Ectodermal cell (in vitro differentiated cells): ENCODE results near the gene LAMTOR4.
"Not testable (repeated sequence)": the region's sequence is repeated elsewhere in the genome, so short reads cannot be mapped to it uniquely, and the experiment has no call there.

Experiments
- H3K27ac ChIP-seq: 2 replicates; pipeline ENCODE4 v1.7.0; 2013; ENCODE audit warnings: mild to moderate bottlenecking, low read depth, low read length; ENCODE audit not compliant: insufficient read depth, poor library complexity, severe bottlenecking
- H3K27me3 ChIP-seq: 2 replicates; pipeline ENCODE4 v1.7.0; 2013; ENCODE audit warnings: mild to moderate bottlenecking, low read length; ENCODE audit not compliant: insufficient read depth, control insufficient read depth, poor library complexity, severe bottlenecking
- H3K36me3 ChIP-seq: one replicate; pipeline ENCODE4 v1.7.0; 2013; ENCODE audit warnings: low read length; ENCODE audit not compliant: control insufficient read depth, insufficient read depth
- H3K4me1 ChIP-seq: one replicate; pipeline ENCODE4 v1.7.0; 2013; ENCODE audit warnings: low read length; ENCODE audit not compliant: control insufficient read depth, insufficient read depth
- H3K4me3 ChIP-seq: 2 replicates; pipeline ENCODE4 v1.7.0; 2013; ENCODE audit warnings: low read depth, low read length, control low read depth; ENCODE audit not compliant: insufficient read depth
- H3K9me3 ChIP-seq: 2 replicates; pipeline ENCODE4 v1.7.0; 2013; ENCODE audit warnings: mild to moderate bottlenecking, low read length, moderate library complexity; ENCODE audit not compliant: control insufficient read depth
- WGBS, 2 experiments: methylation state at CpG; one replicate each; pipeline ENCODE4 v1.1.7; 2013; ENCODE audit warnings: missing lambda C conversion rate in 2 of 2; 5-methylcytosine and 5-hydroxymethylcytosine counted together

LAMTOR4 gene

GRCh38 chr7:100132697-100133151 lies 16.0 kb upstream of the LAMTOR4 start:
- Histone ChIP-seq H3K4me3 (no peak overlapping the region), H3K27me3 (peaks cover 24% of the 10 kb centered on the region), H3K36me3 (no peaks in the 10 kb centered on the region), H3K27ac (no peak overlapping the region), H3K4me1 (peaks cover 7% of the 10 kb centered on the region), H3K9me3 (no peaks in the 10 kb centered on the region)
- WGBS, 2 experiments = 23% methylated on average over 3 of the region's 3 CpGs

- Histone ChIP-seq H3K4me1 (no peaks in the 10 kb centered on the region), H3K9me3 (no peaks in the 10 kb centered on the region), H3K36me3 (no peaks in the 10 kb centered on the region), H3K27ac (no peak overlapping the region), H3K4me3 (no peak overlapping the region), H3K27me3 (no peaks in the 10 kb centered on the region)
- 92 to 93% methylated on average over 13 of the region's 13 CpGs for WGBS, 2 experiments
Observed at GRCh38 chr7:100137851-100138760, 10.6 kb upstream of the LAMTOR4 start.

GRCh38 chr7:100141555-100141949 lies 7.2 kb upstream of the LAMTOR4 start:
- H3K4me3 ChIP-seq = no peak overlapping the region
- H3K9me3 ChIP-seq = no peaks in the 10 kb centered on the region
- 86 to 95% methylated on average over 3 of the region's 3 CpGs for WGBS, 2 experiments
- H3K4me1 ChIP-seq = no peaks in the 10 kb centered on the region
- H3K27ac ChIP-seq = no peak overlapping the region
- H3K27me3 ChIP-seq = no peaks in the 10 kb centered on the region
- H3K36me3 ChIP-seq = no peaks in the 10 kb centered on the region

DNA sequence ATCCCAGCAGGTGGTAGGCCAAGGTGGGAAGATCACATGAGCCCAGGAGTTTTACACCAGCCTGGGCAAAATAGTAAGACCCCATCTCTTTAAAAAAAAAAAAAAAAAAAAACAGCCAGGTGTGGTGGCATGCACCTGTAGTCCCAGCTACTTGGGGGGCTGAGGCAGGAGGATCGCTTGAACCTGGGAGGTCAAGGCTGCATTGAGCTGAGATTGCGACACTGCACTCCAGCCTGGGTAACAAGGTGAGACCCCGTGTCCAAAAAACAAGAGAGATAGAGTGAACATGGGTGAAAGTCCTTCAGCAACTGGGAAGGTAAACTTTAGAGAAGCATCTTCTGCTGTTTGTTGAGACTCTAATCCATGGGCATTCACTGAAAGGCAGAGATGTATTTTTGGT lies 6.3 kb upstream of the LAMTOR4 start:
- 89 to 93% methylated on average over 3 of the region's 3 CpGs for WGBS, 2 experiments
- H3K27me3 ChIP-seq = no peaks in the 10 kb centered on the region
- no peaks in the 10 kb centered on the region for H3K9me3 ChIP-seq
- H3K27ac ChIP-seq = no peak overlapping the region
- H3K36me3 ChIP-seq = no peaks in the 10 kb centered on the region
- no peak overlapping the region for H3K4me3 ChIP-seq
- H3K4me1 ChIP-seq = no peaks in the 10 kb centered on the region

GRCh38 chr7:100146350-100146749 lies 2.4 kb upstream of the LAMTOR4 start:
- H3K4me3 ChIP-seq, H3K4me1 ChIP-seq, H3K9me3 ChIP-seq, H3K27ac ChIP-seq, H3K36me3 ChIP-seq, H3K27me3 ChIP-seq: not testable (repeated sequence)
- WGBS, 2 experiments = 95 to 97% methylated on average over 4 of the region's 4 CpGs

DNA sequence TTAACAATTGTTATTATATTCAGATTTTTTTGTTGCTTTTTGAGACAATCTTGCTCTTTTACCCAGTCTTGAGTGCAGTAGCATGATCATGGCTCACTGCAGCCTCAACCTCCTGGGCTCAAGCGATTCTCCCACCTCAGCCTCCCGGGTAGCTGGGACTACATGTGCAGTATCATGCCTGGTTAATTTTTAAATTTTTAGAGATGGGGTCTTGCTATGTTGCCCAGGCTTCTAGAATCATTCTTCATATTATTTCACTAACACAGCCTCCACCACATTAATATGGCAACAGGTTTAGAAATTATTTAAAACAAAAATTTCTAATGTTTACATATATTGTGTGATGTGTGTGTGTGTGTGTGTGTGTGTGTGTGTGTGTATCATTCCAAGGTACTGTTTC lies 1.4 kb upstream of the LAMTOR4 start:
- Histone ChIP-seq H3K36me3 (no peaks in the 10 kb centered on the region), H3K4me1 (peaks cover 6% of the 10 kb centered on the region), H3K27me3 (no peaks in the 10 kb centered on the region), H3K9me3 (no peaks in the 10 kb centered on the region), H3K4me3 (no peak overlapping the region), H3K27ac (no peak overlapping the region)
- 92 to 100% methylated on average over 2 of the region's 2 CpGs for WGBS, 2 experiments

DNA sequence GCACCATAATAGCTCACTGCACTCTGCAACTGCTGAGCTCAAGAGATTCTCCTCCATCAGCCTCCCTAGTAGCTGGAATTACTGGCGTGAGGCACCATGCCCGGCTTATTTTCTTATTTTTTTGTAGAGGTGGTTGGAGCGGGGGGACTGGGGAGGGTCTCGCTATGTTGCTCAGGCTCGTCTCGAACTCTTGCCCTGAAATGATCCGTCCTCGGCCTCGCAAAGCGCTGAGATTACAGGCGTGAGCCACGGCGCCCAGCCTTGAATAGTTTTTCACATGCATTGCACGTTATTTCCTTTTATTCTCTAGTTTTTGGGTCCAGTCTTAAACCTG lies 526 bp upstream of the LAMTOR4 start:
- H3K36me3 ChIP-seq = no peaks in the 10 kb centered on the region
- peak overlapping the region; percentile 13 for H3K4me3 ChIP-seq
- no peaks in the 10 kb centered on the region for H3K27me3 ChIP-seq
- H3K27ac ChIP-seq = no peak overlapping the region
- peaks cover 6% of the 10 kb centered on the region for H3K4me1 ChIP-seq
- no peaks in the 10 kb centered on the region for H3K9me3 ChIP-seq
- WGBS, 2 experiments = 75 to 78% methylated on average over 14 of the region's 14 CpGs

- no peaks in the 10 kb centered on the region for H3K27me3 ChIP-seq
- H3K27ac ChIP-seq = no peak overlapping the region
- peaks cover 7% of the 10 kb centered on the region for H3K4me1 ChIP-seq
- H3K4me3 ChIP-seq = no peak overlapping the region
- no peaks in the 10 kb centered on the region for H3K9me3 ChIP-seq
- H3K36me3 ChIP-seq = peaks cover 22% of the 10 kb centered on the region
Observed at GRCh38 chr7:100152404-100152803, 3.7 kb downstream of the LAMTOR4 start.

DNA sequence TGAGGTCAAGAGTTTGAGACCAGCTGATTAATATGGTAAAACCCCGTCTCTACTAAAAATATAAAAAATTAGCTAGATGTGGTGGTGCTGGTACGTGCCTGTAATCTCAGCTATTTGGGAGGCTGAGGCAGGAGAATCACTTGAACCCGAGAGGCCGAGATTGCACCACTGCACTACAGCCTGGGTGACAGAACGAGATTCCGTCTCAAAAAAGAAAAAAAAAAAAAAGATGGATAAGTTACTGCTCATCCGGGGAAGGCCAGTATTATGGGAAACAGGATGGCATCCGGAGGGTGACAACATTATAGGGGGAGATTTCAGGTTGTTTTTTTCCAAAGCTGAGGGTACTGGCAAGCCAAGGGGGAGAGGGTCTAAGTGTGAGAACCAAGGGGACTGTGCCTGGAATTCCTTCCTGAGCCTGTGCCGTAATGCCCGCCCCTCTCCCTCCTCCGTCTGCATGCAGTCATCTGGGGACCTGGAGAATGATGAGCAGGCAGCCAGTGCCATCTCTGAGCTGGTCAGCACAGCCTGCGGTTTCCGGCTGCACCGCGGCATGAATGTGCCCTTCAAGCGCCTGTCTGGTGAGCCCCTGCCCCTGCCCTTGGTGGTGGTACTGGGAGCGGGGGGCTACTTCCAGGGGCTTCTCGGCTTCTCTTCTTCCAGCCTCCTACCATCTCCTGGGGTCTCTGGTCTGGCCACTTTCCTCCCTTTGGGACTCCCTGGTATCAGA lies 4.4 kb downstream of the LAMTOR4 start:
- H3K4me1 ChIP-seq = peaks cover 11% of the 10 kb centered on the region
- 94 to 95% methylated on average over 18 of the region's 18 CpGs for WGBS, 2 experiments
- H3K36me3 ChIP-seq = peaks cover 22% of the 10 kb centered on the region
- no peak overlapping the region for H3K27ac ChIP-seq
- H3K9me3 ChIP-seq = no peaks in the 10 kb centered on the region
- no peaks in the 10 kb centered on the region for H3K27me3 ChIP-seq
- H3K4me3 ChIP-seq = no peak overlapping the region

- Histone ChIP-seq H3K9me3 (no peaks in the 10 kb centered on the region), H3K36me3 (peaks cover 22% of the 10 kb centered on the region), H3K4me1 (peaks cover 11% of the 10 kb centered on the region), H3K4me3 (no peak overlapping the region), H3K27me3 (no peaks in the 10 kb centered on the region), H3K27ac (no peak overlapping the region)
- 92 to 93% methylated on average over 14 to 16 of the region's 16 CpGs for WGBS, 2 experiments
Observed at GRCh38 chr7:100153708-100154535, 5.2 kb downstream of the LAMTOR4 start.
